Measurements from ENCODE around the gene THBS3. TPM values are rescaled to one million over a fixed set of nuclear protein-coding genes. Genes with fewer than 3 reads are reported as not detected.

THBS3 gene
- total and polyA plus RNA-seq, 4 donors: 11.4 to 33.1 (median 24.4) TPM

GRCh38 chr1:155244368-155245162 lies 36.9 kb upstream of the THBS3 start:
- no peaks in the 10 kb centered on the region for H3K9me3 ChIP-seq (ENCODE audit: control insufficient read depth in 4 of 4, insufficient read depth in 3 of 4, low read length in 3 of 4)
- WGBS, 2 donors: 0 to 1% methylated on average over 53 of the region's 53 CpGs
- no peaks in the 10 kb centered on the region for H3K27me3 ChIP-seq (ENCODE audit: control insufficient read depth in 3 of 3, insufficient read depth in 3 of 3, low read length in 2 of 3)
- TF ChIP-seq CTCF (IDR thresholded peaks at IDR 0.05; ENCODE audit: control extremely low read depth, extremely low read depth): peak; percentile 100
- H3K36me3 ChIP-seq (ENCODE audit: control insufficient read depth in 4 of 4, insufficient read depth in 4 of 4, low read length in 4 of 4): peaks cover 0 to 11% (median 6%) of the 10 kb centered on the region in 4 donors
- ATAC-seq (ENCODE audit: insufficient read depth, low FRiP score): peak; percentile 83
- H3K4me1 ChIP-seq (ENCODE audit: control insufficient read depth in 5 of 5, insufficient read depth in 5 of 5, low read length in 5 of 5): peaks cover 0 to 23% (median 4%) of the 10 kb centered on the region in 5 donors
- peak overlapping the region; percentile 37 for H3K4me3 ChIP-seq
- H3K9ac ChIP-seq (ENCODE audit: insufficient read depth in 1 of 2, low read length in 2 of 2): peak overlapping the region in 1 of 2 donors; percentile 77
- peak; percentile 99 to 100 (median 100) for DNase-seq
- H3K27ac ChIP-seq (ENCODE audit: low read depth in 1 of 2, low read length in 1 of 2): peak overlapping the region; percentile 74 to 88

GRCh38 chr1:155242805-155243358 lies 35.2 kb upstream of the THBS3 start:
- 72 to 79% methylated on average over 3 of the region's 3 CpGs for WGBS, 2 donors
- ATAC-seq (ENCODE audit: insufficient read depth, low FRiP score) (no peak), DNase-seq (no peak)
- H3K27ac ChIP-seq (ENCODE audit: low read depth in 1 of 2, low read length in 1 of 2): peak overlapping the region in 1 of 2 donors; percentile 45
- H3K36me3 ChIP-seq (ENCODE audit: control insufficient read depth in 4 of 4, insufficient read depth in 4 of 4, low read length in 4 of 4): peaks cover 0 to 11% (median 3%) of the 10 kb centered on the region in 4 donors
- peaks cover 0 to 23% (median 4%) of the 10 kb centered on the region in 5 donors for H3K4me1 ChIP-seq (ENCODE audit: control insufficient read depth in 5 of 5, insufficient read depth in 5 of 5, low read length in 5 of 5)
- no peak overlapping the region for H3K9ac ChIP-seq (ENCODE audit: insufficient read depth in 1 of 2, low read length in 2 of 2)
- no peaks in the 10 kb centered on the region for H3K27me3 ChIP-seq (ENCODE audit: control insufficient read depth in 3 of 3, insufficient read depth in 3 of 3, low read length in 2 of 3)
- H3K4me3 ChIP-seq: no peak overlapping the region
- no peak for TF ChIP-seq CTCF (IDR thresholded peaks at IDR 0.05; ENCODE audit: control extremely low read depth, extremely low read depth)
- no peaks in the 10 kb centered on the region for H3K9me3 ChIP-seq (ENCODE audit: control insufficient read depth in 4 of 4, insufficient read depth in 3 of 4, low read length in 3 of 4)

DNA sequence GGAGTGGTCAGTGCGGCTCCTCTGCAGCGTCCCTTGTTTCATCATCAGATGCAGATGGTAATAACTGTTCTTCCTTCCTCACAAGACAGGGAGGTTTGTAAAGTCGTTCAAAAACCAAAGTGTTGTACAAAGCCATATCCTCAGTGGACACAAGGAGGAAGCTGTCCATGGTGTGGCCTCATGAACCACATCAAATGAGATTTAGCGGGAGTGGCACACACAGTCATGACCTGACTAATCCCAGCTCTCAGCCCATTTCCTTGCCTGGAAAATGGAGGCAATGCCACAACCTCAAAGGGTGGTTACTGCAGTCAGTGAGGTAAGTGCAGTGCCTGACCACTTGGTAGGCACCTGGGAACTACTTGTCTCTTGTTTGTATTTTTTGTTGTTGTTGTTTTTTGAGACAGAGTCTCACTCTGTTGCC lies 34.2 kb upstream of the THBS3 start:
- no peaks in the 10 kb centered on the region for H3K27me3 ChIP-seq (ENCODE audit: control insufficient read depth in 3 of 3, insufficient read depth in 3 of 3, low read length in 2 of 3)
- peak overlapping the region in 1 of 2 donors; percentile 62 for H3K27ac ChIP-seq (ENCODE audit: low read depth in 1 of 2, low read length in 1 of 2)
- DNase-seq: no peak
- no peak overlapping the region for H3K9ac ChIP-seq (ENCODE audit: insufficient read depth in 1 of 2, low read length in 2 of 2)
- WGBS, 2 donors: 35 to 59% methylated on average over 4 of the region's 4 CpGs
- H3K4me3 ChIP-seq: no peak overlapping the region
- TF ChIP-seq CTCF (IDR thresholded peaks at IDR 0.05; ENCODE audit: control extremely low read depth, extremely low read depth): no peak
- no peaks in the 10 kb centered on the region for H3K9me3 ChIP-seq (ENCODE audit: control insufficient read depth in 4 of 4, insufficient read depth in 3 of 4, low read length in 3 of 4)
- H3K36me3 ChIP-seq (ENCODE audit: control insufficient read depth in 4 of 4, insufficient read depth in 4 of 4, low read length in 4 of 4): peaks cover 0 to 9% (median 0%) of the 10 kb centered on the region in 4 donors
- peaks cover 0 to 23% (median 4%) of the 10 kb centered on the region in 5 donors for H3K4me1 ChIP-seq (ENCODE audit: control insufficient read depth in 5 of 5, insufficient read depth in 5 of 5, low read length in 5 of 5)
- ATAC-seq (ENCODE audit: insufficient read depth, low FRiP score): no peak
